DND-41 (cell line): Measurements from ENCODE around the gene HEXIM1.

ENCODE experiments used
- ATAC-seq: fragments of 200-7000 bp; cut with Tn5 transposase; 3 replicates; pipeline ENCODE4 v1.9.1; 2021; ENCODE audit warnings: low read depth; ENCODE audit not compliant: insufficient read depth
- DNase-seq: peaks from one replicate; pipeline ENCODE4 v3.0.0-alpha.2; 2020
- H2AFZ ChIP-seq: 2 replicates; pipeline ENCODE4 v1.6.0; 2012; ENCODE audit warnings: low read depth, low read length
- H3K27ac ChIP-seq: 2 replicates; pipeline ENCODE4 v1.5.1; 2012; ENCODE audit warnings: low read length, inconsistent platforms
- H3K27me3 ChIP-seq: fragments of 200-600 bp; sonication (generic); 2 replicates; pipeline ENCODE4 v1.6.0; 2012; ENCODE audit warnings: low read length, mild to moderate bottlenecking, inconsistent platforms; ENCODE audit not compliant: insufficient read depth, poor library complexity
- H3K36me3 ChIP-seq: 2 replicates; pipeline ENCODE4 v1.5.1; 2012; ENCODE audit warnings: low read length, inconsistent platforms; ENCODE audit not compliant: insufficient read depth
- H3K4me1 ChIP-seq: 2 replicates; pipeline ENCODE4 v1.5.1; 2012; ENCODE audit warnings: mild to moderate bottlenecking, low read length; ENCODE audit not compliant: insufficient read depth
- H3K4me2 ChIP-seq: 2 replicates; pipeline ENCODE4 v1.6.0; 2012; ENCODE audit warnings: mild to moderate bottlenecking, moderate library complexity, low read length, inconsistent platforms; ENCODE audit not compliant: insufficient read depth
- H3K4me3 ChIP-seq, 2 experiments: fragments of 200-600 bp in 1 of 2; shearing (Covaris generic) in 1 of 2; 2 replicates each; pipeline ENCODE4 v1.5.1; 2012 to 2016; ENCODE audit warnings: inconsistent platforms in 2 of 2, low read length in 2 of 2, mild to moderate bottlenecking in 2 of 2, low read depth in 1 of 2, moderate library complexity in 1 of 2
- H3K79me2 ChIP-seq: 2 replicates; pipeline ENCODE4 v1.6.0; 2012; ENCODE audit warnings: low read length, inconsistent platforms; ENCODE audit not compliant: insufficient read depth
- H3K9ac ChIP-seq: 2 replicates; pipeline ENCODE4 v1.6.0; 2012; ENCODE audit warnings: low read depth, mild to moderate bottlenecking, inconsistent platforms, low read length, moderate library complexity
- H3K9me3 ChIP-seq: 2 replicates; pipeline ENCODE4 v1.5.1; 2012; ENCODE audit warnings: low read length, moderate library complexity, mild to moderate bottlenecking, inconsistent platforms; ENCODE audit not compliant: insufficient read depth, severe bottlenecking
- H4K20me1 ChIP-seq: 2 replicates; pipeline ENCODE4 v1.6.0; 2012; ENCODE audit warnings: low read length; ENCODE audit not compliant: insufficient read depth
- CTCF ChIP-seq: IDR thresholded peaks from 2 replicates; pipeline ENCODE4 v1.5.1; 2012; ENCODE audit warnings: borderline replicate concordance, low read length, moderate library complexity, mild to moderate bottlenecking; ENCODE audit not compliant: poor library complexity, severe bottlenecking; ENCODE audit errors: extremely low read depth
- EZH2 ChIP-seq: IDR thresholded peaks from 3 replicates; pipeline ENCODE4 v1.6.1; 2012; ENCODE audit warnings: borderline replicate concordance, low read depth, mild to moderate bottlenecking, moderate library complexity, low read length, inconsistent platforms; ENCODE audit not compliant: severe bottlenecking

The HEXIM1 gene

GRCh38 chr17:45155483-45155882, 7.2 kb downstream of the HEXIM1 start:
- DNase-seq (no peak), ATAC-seq (no peak)
- Histone ChIP-seq H3K4me1 (peaks cover 29% of the 10 kb centered on the region), H3K36me3 (peaks cover 5% of the 10 kb centered on the region; the same call in 1 of the 2 replicates), H3K27ac (no peak overlapping the region), H3K79me2 (peaks cover 64% of the 10 kb centered on the region), H3K9ac (no peak overlapping the region), H3K27me3 (no peaks in the 10 kb centered on the region), H3K4me2 (no peak overlapping the region), H2AFZ (no peak overlapping the region), H4K20me1 (peaks cover 13% of the 10 kb centered on the region; the same call in 1 of the 2 replicates), H3K9me3 (no peaks in the 10 kb centered on the region), H3K4me3 (no peak overlapping the region)
- no peak for TF ChIP-seq CTCF
- no peak for TF ChIP-seq EZH2

DNA sequence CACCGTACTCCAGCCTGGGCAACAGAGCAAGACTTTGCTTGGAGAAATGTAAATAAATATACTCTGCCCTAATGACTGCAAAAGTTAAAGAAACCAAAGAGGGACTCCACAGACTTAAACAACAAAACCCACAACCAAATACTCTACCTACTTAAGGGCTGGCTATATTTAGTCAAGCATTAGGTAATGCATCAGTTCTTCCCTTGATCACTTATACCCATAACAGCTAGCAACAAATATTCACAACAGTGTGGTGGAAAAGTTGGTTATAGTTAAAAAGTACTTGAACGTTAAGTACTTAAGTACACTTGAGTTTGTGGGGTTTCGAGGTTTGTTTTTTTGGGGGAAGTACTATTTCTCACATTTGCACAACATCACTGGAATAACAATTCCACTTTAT, 8.0 kb downstream of the HEXIM1 start:
- DNase-seq (no peak), ATAC-seq (no peak)
- Histone ChIP-seq H3K9me3 (no peaks in the 10 kb centered on the region), H3K9ac (no peak overlapping the region), H3K4me3 (no peak overlapping the region), H3K4me1 (peaks cover 21% of the 10 kb centered on the region), H3K27ac (no peak overlapping the region), H2AFZ (no peak overlapping the region), H4K20me1 (peaks cover 13% of the 10 kb centered on the region; the same call in 1 of the 2 replicates), H3K27me3 (no peaks in the 10 kb centered on the region), H3K36me3 (peaks cover 5% of the 10 kb centered on the region; the same call in 1 of the 2 replicates), H3K79me2 (peaks cover 64% of the 10 kb centered on the region), H3K4me2 (no peak overlapping the region)
- TF ChIP-seq CTCF (no peak), EZH2 (no peak)

DNA sequence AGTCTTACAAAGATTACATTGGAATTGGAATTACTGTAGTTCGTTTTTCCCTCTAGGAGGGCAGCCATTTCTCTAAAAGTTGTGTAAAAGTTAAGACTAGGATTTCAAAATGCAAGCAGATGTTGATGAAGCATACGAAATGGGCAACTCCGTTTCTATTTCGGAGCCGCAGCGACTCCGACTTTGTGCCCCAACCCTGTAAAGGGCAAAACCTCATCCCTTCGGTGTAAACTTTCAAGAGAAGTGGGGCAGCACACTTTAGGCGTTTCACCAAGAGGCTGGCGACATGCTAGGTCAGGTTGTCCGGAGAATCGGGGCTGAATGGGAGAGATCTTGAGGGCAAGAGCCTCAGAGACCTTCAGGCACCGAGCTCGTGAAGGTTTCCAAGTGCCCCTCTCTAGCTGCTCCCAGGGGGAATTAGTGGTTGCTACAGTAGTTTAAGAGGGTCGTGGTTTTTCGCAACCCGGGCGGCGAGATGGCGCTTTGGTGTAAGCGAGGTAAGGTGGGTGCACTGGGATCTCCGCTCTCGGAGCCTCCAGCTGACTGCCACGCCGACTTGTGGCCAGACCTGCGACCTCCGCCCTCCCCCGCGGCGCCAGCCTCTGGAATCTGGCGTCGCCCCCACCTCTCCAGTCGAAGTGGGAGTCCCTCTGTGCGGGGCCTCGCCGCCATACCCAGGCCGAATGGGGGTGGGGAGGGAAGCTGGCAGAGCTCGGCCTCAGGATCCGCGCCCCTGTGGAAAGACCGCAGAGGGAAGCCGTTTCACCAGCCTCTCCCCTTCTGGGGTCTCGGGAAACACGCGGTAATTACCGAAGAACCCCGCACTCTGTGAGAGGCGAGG, 12.4 kb downstream of the HEXIM1 start:
- TF ChIP-seq EZH2 (no peak), CTCF (peak; percentile 45)
- peak overlapping the region; percentile 40 for H2AFZ ChIP-seq
- peaks cover 29% of the 10 kb centered on the region for H3K4me1 ChIP-seq
- H3K36me3 ChIP-seq = peaks cover 5% of the 10 kb centered on the region; the same call in 1 of the 2 replicates
- peak overlapping the region; percentile 89 for H3K27ac ChIP-seq
- H3K9ac ChIP-seq = peak overlapping the region; percentile 91
- H3K4me3 ChIP-seq = peak overlapping the region; percentile 53 to 87; a peak in 3 of 4 replicates
- H3K27me3 ChIP-seq = no peaks in the 10 kb centered on the region
- H4K20me1 ChIP-seq = peaks cover 7% of the 10 kb centered on the region; the same call in 1 of the 2 replicates
- peak; percentile 73 for DNase-seq
- H3K4me2 ChIP-seq = peak overlapping the region; percentile 77
- peak; percentile 43 for ATAC-seq
- peaks cover 54% of the 10 kb centered on the region for H3K79me2 ChIP-seq
- no peaks in the 10 kb centered on the region for H3K9me3 ChIP-seq
